NCI-H2081 (cell line): Measurements from ENCODE around the gene INSR.

Experiments used
- DNase-seq, 2 experiments: peaks; one replicate each; lab custom pipeline; 2025; lab: John Stamatoyannopoulos, UW

The INSR gene

DNA sequence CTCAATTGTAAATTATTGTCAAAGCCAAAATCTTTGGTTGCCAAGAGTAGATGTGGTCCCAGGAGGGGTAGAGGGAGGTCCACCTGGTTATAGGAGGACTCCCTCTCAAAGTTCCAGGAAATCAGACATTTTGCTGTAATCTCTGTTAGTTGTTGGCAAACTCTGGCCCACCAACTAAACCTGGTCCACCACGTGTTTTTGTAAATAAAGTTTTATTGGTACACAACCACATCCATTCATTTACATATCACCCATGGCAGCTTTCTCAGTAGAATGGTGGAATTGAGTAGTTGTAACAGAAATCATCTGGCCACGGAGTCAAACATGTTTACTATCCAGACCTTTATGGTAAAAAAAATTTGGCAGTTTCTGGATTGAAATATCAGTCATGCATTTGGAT is 154.1 kb downstream of the INSR start:
- no peak for DNase-seq

- DNase-seq, result no peak
Observed at GRCh38 chr19:7139095-7139494, 155.1 kb downstream of the INSR start.

DNA sequence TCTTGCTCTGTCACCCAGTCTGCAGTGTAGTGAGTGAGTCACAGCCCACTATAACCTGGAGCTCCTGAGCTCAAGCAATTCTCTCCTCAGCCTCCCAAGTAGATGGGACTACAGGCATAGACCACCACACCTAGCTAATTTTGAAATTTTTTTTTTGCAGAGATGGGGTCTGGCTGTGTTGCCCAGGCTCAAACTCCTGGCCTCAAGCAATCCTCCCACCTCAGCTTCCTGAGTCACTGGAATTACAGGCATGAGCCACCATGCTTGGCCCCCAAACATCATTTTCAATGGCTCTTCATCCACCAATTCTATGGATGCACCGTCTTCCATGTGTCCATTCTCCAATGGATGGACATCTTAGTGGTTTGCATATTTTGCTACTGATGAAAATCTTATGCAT is 155.8 kb downstream of the INSR start:
- DNase-seq, result no peak

- DNase-seq, result no peak
Observed at GRCh38 chr19:7137120-7137519, 157.1 kb downstream of the INSR start.

- no peak for DNase-seq
Observed at GRCh38 chr19:7132054-7132453, 162.2 kb downstream of the INSR start.

GRCh38 chr19:7130043-7130442 is 164.2 kb downstream of the INSR start:
- no peak for DNase-seq

DNA sequence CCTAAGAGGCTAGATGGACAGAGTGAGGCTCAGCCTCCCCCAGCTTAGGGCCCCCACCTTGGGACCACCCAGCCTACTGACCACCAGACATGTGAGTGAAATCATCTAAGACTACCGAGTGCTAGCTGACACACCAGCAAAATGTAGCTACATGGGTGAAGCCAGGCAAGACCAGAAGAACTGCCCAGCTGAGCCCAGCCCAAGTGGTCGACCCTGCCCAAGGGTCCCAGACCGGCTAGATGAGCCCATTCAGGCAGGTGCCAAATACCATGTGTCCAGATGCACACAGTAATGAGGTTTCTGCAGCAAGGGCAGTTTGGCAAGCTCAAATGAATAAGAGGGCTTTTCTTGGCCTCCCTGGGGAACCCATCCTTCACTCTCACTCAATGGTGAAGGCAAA is 168.1 kb downstream of the INSR start:
- DNase-seq, result no peak

GRCh38 chr19:7125221-7125620 is 169.0 kb downstream of the INSR start:
- no peak for DNase-seq

DNA sequence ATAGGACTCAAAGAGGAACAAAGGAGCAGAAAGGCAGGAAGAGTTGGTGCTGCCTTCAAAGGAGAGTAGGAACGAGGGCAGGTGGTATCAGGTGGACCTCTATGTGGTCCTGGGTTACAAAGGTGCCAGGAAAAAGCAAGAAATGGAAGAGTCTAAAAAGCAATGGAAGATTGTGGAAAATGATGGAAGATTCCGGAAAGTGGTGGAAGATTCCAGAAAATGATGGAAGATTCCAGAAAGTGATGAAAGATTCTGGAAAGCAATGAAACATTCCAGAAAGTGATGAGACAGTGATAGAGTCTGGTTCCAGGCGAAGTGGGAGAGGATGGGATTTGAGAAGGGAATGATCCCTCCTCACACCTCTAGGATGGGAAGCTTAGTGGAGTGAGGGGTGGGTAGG is 169.4 kb downstream of the INSR start:
- no peak for DNase-seq

DNA sequence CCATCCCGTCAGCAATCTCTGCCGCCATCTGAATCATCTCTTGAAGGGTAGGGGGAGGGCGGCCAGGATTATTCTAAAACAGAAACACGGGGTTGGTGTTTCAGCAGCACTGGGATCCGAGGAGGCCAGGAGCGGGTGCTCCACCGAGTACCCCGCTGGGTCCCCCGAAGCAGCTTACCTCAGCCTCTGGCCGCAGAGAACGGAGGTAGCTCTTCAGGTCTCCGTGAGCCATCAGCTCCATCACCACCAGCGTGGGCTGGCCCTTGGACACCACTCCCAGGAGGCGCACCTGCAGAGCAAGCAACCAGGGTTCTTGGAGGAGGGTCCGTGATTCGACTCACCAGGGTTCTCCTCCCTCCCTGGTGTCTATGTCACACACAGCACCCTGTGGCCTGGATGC is 171.5 kb downstream of the INSR start:
- DNase-seq, result no peak

GRCh38 chr19:7120499-7120898 is 173.7 kb downstream of the INSR start:
- no peak for DNase-seq

GRCh38 chr19:7119582-7119981 is 174.6 kb downstream of the INSR start:
- no peak for DNase-seq

GRCh38 chr19:7117248-7117647 is 177.0 kb downstream of the INSR start:
- no peak for DNase-seq

GRCh38 chr19:7115721-7116120 is 178.5 kb downstream of the INSR start:
- DNase-seq, result no peak

- no peak for DNase-seq
Observed at GRCh38 chr19:7113233-7113632, 181.0 kb downstream of the INSR start.

- DNase-seq, result no peak
Observed at GRCh38 chr19:7112675-7113074, 181.5 kb downstream of the INSR start.

DNA sequence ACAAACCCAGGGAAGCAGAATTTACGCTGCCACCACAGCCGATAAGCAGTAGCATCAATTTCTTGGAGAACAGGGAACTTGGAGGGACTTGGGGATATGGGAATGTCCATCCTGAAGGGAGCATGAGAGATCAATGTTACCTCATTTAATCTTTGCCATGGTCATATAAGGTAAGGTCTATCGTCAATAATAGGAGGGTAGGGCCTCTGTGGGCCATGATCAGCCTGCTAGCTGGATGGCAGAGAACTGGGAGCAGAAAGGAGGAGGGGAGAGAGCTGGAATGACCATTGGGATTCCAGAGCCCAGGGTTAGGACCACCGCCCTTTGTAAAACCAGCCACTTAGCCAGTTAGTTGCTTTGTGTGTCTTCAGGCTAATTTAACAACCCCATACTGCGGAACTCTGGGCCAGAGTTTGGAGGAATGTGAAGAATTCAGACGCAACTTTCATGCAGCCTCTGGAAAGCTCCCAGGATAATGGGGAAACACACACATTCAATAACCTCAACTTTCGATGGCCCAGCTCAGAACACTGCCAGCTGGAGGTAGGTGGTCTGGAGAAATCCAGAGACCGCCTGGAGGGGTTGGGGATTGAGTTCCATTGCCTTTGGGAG is 184.4 kb downstream of the INSR start:
- no peak for DNase-seq

DNA sequence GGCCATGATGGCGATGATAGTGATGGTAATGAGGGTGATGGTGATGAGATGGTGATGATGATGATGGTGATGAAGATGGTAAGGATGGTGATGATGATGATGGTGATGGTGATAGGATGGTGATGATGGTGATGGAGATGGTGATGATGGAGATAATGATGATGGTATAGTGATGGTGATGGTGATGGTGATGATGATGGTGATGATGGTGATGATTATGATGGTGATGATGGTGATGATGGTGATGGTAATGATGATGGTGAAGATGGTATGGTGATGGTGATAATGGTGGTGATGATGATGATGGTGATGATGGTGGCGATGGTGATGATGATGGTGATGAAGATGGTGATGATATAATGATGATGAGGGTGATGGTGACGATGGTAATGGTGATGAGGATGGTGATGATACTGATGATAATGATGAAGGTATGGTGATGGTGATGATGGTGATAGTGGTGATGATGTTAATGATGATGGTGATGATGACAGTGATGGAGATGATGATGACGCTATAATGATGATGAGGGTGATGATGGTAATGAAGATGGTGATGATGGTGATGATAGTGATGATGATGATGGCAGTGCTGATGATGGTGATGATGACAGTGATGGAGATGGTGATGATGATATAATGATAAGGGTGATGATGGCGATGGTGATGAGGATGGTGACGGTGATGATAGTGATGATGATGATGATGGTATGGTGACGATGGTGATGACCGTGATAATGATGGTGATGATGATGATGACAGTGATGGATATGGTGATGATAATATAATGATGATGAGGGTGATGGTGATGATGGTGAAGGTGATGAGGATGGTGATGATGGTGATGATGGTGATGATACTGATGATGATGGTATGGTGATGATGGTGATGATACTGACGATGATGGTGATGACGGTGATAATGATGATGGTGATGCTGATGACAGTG is 187.2 kb downstream of the INSR start:
- no peak for DNase-seq

GRCh38 chr19:7104747-7105447 is 189.3 kb downstream of the INSR start:
- DNase-seq, result no peak

GRCh38 chr19:7101498-7102253 is 192.5 kb downstream of the INSR start:
- DNase-seq, result no peak

DNA sequence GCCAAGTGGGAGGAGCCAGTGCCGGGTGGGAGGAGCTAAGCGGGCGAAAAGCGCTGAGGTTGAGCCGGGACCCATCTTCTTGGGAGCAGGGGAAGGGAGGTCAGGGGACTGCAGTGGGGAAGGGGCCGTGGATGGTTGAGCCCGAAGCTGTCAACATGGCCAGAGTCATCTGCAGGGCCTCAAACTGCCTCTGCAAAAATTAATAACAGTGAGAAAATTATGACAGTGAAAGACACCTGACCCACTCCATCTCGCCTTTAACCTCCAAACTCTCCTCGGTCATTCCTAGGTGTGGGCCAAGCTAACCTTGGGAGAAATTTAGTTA is 194.7 kb downstream of the INSR start:
- no peak for DNase-seq
